HG03521 (cell line): ENCODE measurements around the gene ALPG.
"Not testable (repeated sequence)": the region's sequence is repeated elsewhere in the genome, so short reads cannot be mapped to it uniquely, and the experiment has no call there.

Experiments
- ATAC-seq: cut with Tn5 transposase; IDR thresholded peaks from one replicate; pipeline ENCODE4 v1.9.1; 2021; ENCODE audit warnings: mild to moderate bottlenecking, moderate library complexity; ENCODE audit not compliant: unreplicated experiment

The ALPG gene

DNA sequence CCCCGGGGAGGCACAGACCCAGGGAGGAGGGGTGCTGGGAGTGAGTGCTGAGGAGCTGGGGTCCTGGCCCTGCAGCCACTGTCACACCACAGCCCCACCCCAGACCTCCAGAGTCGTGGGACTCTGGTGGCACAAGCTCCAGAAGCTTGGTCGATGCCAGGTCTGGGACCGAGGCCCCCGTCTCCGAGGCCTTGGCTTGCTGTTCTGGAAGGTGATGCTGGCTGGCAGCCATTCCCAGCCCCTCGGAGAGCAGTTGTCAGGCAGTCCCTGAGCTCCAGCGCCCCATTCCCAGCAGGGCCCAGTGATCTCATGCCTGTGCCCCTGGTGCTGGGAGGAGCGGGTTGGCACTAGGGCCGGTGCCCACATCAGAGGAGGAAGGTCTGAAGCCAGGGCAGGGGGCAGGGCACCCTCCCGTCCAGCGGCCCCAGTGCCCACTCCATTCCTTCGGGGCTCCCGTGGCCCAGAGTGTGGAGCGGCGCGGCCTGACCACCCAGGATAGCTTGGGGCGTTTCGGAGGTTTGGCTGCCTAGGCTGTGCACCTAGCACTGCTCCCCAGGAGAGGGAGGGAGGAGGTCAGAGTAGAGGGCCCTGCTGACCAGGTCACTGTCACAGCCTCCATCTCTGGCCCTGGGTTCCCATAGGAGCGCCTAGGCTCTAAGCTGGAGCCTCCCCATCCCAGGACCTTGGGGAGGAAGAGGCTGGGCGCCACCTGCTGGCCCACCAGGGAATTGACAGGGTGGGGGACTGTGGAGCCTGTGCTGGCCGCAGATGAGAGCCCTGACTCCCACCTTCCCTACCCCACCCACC lies 32.5 kb downstream of the ALPG start:
- no peak for ATAC-seq

GRCh38 chr2:232439758-232440135 lies 33.1 kb downstream of the ALPG start:
- no peak for ATAC-seq

DNA sequence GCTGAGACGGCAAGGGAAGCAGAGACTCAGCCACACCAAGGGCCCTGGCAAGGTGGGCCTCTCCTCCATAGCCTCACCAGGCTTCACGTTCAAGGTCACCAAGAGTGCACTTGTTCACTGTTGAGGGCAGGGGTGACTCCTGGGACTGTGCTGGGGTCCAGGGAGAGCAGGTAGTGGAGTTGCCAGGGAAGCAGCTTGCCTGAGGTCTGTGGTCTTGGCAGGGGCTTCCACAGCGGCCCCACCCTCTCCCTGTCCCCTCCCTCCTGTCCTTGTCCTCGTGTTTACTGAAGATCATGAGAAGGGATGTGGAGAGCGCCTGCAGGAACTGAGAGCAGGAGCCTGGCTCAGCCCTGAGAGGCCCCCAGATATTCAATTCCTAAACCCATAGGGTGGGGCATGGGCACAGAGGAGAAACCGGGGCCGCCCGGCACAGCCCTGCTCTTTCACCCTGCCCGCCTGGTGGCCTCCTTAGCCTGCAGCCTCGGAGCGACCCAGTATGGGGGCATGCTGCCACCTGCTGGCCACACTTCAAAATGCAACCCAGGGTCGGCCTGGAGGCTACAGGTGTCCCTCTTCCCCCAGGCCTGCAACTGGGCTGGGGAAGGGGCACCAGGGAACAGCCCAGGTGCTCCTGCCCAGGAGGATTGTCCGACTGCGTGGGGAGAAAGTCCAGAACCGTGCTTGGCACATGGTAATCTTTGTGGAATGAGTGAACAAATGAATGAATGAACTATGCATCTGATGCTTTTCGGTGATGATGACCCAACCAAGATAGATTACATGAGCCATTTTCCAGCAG lies 33.8 kb downstream of the ALPG start:
- ATAC-seq: peak; percentile 73

GRCh38 chr2:232441147-232441651 lies 34.6 kb downstream of the ALPG start:
- no peak for ATAC-seq

DNA sequence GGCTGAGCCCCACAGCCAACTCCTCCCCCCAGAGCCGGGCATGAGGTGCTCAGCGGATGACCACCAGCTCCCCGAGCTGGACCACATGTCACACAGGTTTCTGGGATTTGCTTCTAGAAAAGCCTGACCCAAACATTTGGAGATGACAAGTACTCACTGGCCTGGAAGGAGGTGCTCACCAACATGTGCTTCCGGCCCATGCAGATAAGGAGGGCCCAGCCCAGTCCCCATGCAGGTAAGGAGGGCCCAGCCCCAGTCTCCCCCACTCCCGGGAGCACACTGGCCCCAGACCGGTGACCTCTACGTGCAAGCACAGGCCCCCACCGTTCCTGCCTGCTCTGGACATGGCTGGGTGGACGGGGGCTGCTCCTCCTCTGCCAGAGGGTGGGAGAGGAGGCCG lies 35.3 kb downstream of the ALPG start:
- ATAC-seq: not testable (repeated sequence)

DNA sequence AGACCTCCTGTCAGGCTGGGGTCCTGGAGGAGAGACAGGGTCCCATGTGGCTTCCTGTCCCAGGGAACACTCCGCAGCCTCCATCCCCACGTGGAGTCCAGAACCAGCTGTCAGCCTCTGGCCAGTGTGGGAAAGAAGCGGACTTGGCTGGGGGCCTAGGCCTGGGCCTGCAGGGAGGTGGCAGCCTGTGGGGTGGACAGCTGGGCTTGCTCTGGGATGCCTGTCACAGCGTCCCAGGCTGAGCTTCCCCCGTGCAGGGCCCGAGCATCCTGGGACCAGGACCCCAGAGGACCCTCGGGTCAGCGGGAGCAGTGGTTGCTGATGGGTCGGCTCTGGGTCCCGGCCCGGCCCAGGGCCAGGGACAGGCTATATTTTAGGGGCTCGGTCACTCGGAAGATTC lies 35.8 kb downstream of the ALPG start:
- ATAC-seq: not testable (repeated sequence)

DNA sequence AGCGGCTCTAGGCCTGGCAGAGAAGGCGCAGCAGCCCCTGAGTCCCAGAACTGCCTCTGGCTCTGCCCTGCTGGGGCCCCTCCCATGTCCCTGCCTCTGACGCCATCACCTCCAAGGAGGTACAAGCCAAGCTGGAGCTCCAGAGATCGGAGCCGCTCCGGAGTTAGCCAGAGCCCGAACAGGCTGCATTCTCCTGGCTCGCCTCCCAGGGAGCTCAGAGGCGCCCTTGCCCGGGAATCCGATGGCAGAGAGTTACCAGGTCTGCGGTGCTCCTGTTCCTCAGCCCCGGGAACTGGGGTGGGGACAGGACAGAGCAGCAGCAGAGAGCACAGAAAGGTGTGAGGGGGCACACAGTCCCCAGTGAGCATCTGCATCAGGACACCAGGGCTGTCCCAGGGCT lies 36.4 kb downstream of the ALPG start:
- ATAC-seq: not testable (repeated sequence)

DNA sequence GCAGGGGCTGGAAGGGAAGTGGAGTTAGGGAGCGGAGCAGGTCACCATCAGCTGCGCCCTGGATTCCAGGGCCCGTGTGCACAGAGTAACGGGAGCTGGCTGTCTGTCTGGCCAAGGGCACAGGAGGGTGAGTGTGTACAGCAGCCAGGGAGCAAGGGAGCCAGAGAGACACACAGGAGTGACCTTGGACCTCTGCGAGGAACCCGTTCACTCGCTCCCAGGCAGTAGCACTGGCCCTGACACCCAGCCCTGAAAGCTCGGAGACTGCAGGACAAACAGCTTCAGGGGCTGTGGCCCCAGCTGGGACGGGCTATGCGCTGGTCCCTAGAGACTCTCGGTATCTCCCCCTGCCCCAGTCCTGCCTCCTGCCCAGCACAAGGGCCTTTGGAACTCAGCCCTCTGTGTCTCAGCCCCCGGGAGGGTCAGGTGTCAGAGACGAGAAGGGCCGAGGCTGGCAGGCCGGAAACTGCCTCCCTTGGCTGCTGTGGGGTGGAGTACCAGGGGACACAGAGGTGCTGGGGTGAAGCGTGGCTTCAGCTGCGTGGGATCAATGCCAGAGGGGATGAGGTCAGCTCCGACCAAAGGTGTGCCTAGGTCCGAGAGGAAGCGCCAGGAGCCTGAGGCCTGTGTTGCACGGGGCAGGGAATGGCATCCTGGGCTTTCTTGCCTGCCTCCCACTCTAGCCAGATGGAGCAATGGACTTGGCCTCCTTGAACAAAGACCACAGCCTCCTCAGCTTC lies 37.2 kb downstream of the ALPG start:
- ATAC-seq: not testable (repeated sequence)

DNA sequence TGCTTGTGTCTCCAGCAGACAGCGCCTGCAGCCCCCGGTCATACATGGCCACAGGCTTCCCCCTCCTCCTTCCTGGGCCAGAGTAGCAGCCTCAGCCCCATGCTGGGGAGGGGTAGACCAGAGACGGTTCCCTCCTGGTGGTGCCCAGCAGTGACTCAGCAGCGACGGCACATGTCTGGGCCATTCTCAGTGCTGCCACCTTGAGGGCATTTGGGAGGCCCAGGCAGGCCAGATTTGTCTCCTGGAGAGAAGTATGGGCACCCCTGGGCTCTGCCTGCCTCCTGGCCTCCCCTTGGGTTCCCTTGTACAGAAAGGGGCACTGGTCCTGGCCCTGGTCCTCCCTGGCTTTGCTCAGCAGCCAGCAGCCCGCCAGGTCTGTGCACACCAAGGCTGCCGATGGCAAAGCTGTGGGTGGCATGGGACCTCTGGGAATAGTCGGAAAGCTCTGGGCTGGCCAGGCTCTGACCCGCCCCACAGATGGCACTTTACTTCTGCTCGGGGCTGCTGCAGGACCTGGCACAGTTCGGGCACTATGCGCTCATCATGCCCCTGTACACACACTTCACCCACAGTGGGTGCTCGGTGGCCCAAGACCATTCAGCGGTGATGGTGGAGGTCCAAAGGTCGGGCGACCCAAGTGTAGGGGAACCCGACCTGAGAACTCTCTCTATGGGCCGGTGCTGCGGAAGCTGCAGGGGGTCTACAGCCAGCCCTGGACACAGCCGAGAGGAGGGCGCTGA lies 37.9 kb downstream of the ALPG start:
- no peak for ATAC-seq

DNA sequence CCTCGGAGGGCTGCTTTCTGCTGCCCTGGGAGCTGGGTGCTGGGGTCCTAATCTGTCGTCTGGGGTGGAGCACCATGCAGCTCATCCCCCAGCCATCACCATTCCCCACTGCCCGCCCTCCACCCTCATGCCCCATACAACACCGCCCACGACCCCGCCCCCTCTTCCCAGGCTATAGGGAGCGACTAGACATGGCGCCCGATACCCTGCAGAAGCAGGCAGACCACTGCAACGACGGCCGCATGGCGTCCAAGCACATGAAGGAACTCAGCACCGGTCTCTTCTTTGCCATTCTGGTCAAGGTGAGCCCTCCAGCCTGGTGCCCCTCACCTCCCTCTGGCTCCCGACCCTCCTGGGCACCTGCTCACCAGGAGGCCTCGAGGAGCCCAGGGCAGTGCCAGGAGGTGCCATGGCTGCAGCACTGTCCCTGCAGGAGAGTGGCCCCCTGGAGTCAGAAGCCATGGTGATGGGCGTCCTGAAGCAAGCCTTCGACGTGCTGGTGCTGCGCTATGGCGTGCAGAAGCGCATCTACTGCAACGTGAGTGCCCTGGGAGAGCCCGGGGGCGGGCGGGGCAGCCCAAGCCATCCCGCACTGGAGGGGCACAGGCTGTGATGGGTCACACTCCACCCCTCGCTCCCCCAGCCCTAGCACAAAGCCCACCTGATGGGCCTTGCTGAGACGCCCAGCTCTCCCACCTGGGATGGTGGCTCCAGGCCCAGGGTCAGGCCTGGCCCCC lies 38.7 kb downstream of the ALPG start:
- not testable (repeated sequence) for ATAC-seq

- ATAC-seq: not testable (repeated sequence)
These were observed 39.7 kb downstream of the ALPG start for GRCh38 chr2:232446266-232446777.

DNA sequence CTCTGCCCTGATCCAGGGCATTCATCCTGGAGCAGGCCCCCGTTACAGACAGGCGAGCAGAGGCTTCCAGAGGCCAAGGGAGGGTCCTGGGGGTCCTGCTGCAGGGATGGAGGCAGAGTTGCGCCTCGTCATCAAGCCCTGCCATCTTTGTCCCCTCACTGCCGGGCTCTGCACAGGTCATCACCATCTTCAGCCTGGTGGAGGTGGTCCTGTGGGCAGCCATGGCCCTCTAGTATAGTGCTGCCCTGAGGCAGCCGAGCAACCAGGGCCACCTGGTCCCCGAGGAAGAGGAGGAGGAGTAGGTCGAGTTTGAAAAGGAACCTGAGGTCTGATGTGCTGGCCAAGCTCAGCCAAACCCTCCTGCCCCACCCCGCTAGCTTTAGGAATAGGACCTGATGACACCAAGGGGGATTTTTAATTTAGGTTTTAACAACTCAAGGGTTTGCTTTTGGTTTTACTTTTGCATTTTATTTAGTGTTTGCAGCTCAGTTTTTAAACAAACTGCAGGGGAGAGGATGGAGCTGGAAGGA lies 40.5 kb downstream of the ALPG start:
- no peak for ATAC-seq

DNA sequence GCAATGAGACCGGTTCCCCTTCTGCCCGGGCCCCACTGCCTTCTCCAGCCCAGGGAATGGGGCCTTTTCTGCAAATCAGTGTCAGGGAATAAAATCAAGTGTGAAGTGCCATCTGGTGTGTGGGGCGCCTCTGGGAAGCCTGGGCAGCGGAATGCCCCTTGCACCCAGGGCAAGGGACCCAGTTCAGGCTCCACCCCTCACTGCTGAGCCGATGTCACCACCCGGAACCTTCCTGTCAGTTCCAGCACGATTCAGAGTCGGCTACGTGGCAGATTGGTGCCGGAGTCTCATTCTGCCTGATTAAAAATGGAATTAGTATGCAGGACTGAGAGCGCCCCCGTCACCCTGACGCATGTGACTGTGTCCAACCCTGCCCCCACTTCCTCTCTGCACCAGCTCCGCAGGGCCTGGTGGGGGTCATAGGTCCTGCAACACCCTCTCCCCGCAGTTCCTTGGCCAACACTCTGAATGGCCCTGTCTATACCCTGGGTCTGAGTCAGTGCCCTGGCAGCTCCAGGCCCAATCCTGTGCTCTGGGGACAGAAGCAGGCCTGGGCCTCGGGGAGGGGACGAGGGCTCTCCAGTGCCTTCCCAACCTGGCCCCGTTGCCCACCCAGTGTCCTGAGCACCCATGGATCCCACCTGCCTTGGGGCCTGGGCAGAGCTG lies 41.1 kb downstream of the ALPG start:
- ATAC-seq: no peak

DNA sequence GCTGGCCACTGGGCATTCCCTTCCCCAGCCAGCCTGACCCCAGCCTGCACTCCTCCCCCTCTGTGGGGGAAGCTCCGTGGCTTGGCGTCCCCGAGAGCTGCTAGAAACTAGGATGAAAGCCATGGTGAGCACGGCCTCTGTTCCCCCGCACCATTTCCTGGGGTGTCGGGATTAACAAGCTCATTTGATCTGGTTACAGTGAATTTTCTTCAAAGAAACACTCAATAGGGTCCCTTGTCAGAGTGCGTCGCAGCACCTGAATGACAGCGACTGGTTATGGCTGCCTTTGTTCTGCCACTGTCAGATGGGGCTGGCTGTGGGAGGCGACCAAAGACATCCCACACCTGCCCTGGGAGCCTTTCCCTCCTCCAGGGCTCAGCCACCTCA lies 41.7 kb downstream of the ALPG start:
- no peak for ATAC-seq

DNA sequence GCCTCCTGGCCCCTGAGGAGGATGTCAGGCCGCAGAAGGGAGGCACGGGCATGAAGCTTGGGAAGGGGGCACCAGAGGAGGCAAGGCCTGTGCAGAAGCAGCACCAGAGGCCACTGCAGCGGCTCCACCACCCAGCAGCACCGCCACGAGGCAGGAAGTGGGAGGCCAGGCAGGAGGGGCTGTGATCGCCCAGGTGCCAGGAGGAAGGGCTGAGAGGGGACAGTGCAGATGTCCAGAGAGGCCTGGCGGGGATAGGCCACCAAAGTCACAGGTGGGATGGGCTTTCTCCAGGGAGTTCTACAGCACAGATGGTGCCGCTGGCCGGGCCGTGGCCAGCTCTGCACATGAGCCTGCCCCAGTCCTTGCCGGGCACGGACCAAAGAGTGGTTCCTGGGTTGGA lies 43.3 kb downstream of the ALPG start:
- ATAC-seq: no peak

DNA sequence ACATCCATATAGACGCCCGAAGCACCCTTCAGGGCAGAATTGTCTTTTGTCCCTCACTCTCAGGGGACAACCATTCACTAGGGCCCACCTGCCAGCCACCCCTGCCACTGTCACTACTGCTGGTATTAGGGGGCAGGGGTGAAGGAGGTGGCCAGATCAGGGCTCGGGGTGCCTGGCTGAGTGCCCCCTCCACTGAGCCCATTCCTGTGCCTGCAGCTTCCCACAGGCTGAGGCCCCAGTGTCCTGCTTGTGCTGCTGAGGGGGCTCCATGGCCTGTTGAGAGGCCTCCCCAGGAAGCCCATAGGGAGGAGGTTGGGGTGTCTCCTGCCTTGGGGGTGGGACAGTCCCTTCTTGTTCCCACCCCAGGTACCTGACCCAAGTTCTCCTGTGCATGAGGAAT lies 45.0 kb downstream of the ALPG start:
- ATAC-seq: not testable (repeated sequence)

GRCh38 chr2:232454630-232455029 lies 48.0 kb downstream of the ALPG start:
- no peak for ATAC-seq

DNA sequence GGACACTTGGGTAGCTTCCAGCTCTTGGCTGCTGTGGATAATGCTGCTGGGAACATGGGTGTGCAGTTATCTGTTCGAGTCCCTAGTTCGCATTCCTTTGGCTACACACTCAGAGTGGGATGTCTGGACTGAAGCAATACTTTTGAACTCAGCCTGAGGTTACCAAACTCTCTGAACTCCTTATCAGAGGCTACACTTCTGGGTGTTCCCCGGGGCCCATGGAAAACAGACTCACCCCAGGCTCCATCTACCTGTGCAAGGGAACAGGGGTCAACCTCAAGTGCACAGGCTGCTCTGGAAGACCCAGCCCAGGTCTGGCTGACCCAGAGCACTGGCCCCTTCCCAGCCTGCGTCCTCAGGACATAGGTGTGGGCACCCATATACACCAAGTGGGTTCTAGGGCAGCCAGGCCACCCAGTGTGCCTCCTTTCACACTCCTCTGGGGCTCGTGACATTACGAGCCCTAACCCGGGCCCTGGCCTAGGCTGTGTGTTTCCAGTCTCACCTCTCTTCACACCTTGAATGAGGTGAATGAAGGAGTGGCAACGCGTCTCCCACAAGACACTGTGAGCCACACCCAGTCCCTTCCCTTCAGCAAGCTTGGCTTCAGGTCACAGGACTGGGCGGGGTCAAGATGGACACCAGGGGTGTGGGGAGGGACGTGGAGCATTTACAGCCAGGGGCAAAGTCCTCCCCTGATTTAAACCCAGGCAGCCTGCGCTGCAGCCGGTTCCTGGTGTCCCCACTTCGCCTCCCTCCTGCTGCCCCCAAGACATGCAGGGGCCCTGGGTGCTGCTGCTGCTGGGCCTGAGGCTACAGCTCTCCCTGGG lies 49.0 kb downstream of the ALPG start, which contains the start of gene ALPI:
ALPI (plus strand) TSS at position 728 of the 830 bp plus-strand sequence; CDS start at position 775, 47 bp downstream.
- ATAC-seq: no peak
